ENCODE data around the gene ZMAT3. TPM values are rescaled to one million over a fixed set of nuclear protein-coding genes. Genes with fewer than 3 reads are reported as not detected.

The ZMAT3 gene
- total RNA-seq, 1 donor = 44.9 TPM

GRCh38 chr3:179005213-179005612, 66.4 kb downstream of the ZMAT3 start:
- TF ChIP-seq, protein P1, sequence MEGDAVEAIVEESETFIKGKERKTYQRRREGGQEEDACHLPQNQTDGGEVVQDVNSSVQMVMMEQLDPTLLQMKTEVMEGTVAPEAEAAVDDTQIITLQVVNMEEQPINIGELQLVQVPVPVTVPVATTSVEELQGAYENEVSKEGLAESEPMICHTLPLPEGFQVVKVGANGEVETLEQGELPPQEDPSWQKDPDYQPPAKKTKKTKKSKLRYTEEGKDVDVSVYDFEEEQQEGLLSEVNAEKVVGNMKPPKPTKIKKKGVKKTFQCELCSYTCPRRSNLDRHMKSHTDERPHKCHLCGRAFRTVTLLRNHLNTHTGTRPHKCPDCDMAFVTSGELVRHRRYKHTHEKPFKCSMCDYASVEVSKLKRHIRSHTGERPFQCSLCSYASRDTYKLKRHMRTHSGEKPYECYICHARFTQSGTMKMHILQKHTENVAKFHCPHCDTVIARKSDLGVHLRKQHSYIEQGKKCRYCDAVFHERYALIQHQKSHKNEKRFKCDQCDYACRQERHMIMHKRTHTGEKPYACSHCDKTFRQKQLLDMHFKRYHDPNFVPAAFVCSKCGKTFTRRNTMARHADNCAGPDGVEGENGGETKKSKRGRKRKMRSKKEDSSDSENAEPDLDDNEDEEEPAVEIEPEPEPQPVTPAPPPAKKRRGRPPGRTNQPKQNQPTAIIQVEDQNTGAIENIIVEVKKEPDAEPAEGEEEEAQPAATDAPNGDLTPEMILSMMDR (IDR thresholded peaks at IDR 0.05; ENCODE audit: insufficient read depth, low read depth, low read length) = no peak
- DNase-seq (ENCODE audit: low read depth) = no peak
- H3K4me3 ChIP-seq (ENCODE audit: low read depth, low read length) = no peak overlapping the region

DNA sequence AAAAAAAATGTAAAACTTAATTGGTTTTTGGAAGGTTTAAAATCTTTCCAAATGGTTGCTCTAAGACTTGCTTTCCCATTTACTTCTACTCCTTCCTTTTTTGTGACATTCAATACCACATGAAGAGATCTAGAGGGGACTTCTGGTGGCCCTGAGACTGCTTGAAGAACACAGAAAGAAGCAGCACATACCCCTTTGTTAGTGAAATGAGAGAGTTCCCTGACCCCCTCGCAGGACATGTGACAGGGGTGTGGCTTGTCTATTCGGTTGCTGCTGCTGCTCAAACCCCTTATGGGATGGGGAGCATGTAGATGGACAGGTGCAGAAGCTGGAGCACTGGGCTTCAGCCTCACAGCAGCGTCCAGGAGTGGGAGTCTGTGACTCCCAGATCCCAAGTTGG, 71.0 kb downstream of the ZMAT3 start:
- TF ChIP-seq, protein P1 (IDR thresholded peaks at IDR 0.05; ENCODE audit: insufficient read depth, low read depth, low read length) = no peak
- no peak for DNase-seq (ENCODE audit: low read depth)
- H3K4me3 ChIP-seq (ENCODE audit: low read depth, low read length) = no peak overlapping the region

GRCh38 chr3:179000144-179000543, 71.5 kb downstream of the ZMAT3 start:
- DNase-seq (ENCODE audit: low read depth) = peak; percentile 43
- TF ChIP-seq, protein P1 (IDR thresholded peaks at IDR 0.05; ENCODE audit: insufficient read depth, low read depth, low read length) = no peak

DNA sequence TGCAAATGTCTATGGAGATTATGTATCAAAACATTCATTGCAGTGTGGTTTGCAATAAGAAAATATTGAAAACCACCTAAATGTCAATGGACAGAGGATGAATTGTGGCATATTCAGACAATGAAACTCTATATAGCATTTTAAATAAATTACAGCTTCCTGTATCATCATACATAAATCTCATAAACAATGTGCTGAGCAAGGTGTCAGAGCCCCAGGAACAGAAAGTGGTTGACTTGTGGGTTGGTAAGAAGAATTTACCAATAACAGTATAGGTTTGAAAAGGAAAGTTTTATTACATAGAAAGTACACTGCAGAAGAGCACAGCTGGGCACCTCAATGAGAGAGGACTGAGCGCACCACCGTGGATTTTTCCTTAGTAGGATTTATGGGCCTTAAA, 75.2 kb downstream of the ZMAT3 start:
- no peak overlapping the region for H3K4me3 ChIP-seq (ENCODE audit: low read depth, low read length)
- TF ChIP-seq, protein P1 (IDR thresholded peaks at IDR 0.05; ENCODE audit: insufficient read depth, low read depth, low read length) = no peak
- DNase-seq (ENCODE audit: low read depth) = no peak

More at GRCh38 chr3:179000144-179000543, 71.5 kb downstream of the ZMAT3 start:
- no peak overlapping the region for H3K4me3 ChIP-seq (ENCODE audit: low read depth, low read length)

DNA sequence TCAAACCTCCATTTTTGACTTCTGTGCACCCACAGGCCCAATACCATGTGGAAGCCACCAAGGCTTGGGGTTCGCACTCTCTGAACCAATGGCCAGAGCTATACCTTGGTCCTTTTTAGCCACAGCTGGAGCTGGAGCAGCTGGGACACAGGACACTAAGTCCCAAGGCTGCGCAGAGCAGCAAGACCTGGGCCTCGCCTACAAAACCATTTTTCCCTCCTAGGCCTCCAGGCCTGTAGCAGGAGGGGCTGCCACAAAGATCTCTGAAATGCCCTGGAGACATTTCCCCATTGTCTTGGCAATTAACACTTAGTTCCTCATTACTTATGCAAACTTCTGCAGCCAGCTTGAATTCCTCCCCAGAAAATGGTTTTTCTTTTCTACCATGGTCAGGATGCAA, 81.3 kb downstream of the ZMAT3 start:
- H3K4me3 ChIP-seq (ENCODE audit: low read depth, low read length) = no peak overlapping the region
- TF ChIP-seq, protein P1 (IDR thresholded peaks at IDR 0.05; ENCODE audit: insufficient read depth, low read depth, low read length) = no peak
- DNase-seq (ENCODE audit: low read depth) = no peak

GRCh38 chr3:178989821-178990220, 81.8 kb downstream of the ZMAT3 start:
- TF ChIP-seq, protein P1 (IDR thresholded peaks at IDR 0.05; ENCODE audit: insufficient read depth, low read depth, low read length) = no peak
- H3K4me3 ChIP-seq (ENCODE audit: low read depth, low read length) = no peak overlapping the region
- DNase-seq (ENCODE audit: low read depth) = no peak

DNA sequence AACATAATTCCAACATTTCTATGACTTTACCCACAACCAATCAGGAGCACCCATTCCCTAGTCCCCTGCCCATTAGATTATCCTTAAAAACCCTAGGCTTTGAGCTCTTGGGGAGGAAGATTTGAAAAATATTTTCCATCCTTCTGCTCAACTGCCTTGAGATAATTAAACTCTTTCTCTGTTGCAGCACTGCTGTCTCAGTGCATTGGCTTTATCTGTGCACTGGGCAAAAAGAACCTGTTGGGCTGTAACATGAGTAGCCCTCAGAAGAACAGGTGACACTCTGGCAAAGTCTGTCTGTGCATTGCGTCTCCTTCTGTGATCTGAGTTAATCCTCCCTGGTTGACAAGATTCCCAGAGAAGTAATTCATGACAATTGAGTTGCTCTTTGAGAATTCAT, 83.9 kb downstream of the ZMAT3 start:
- no peak for DNase-seq (ENCODE audit: low read depth)
- no peak overlapping the region for H3K4me3 ChIP-seq (ENCODE audit: low read depth, low read length)
- TF ChIP-seq, protein P1 (IDR thresholded peaks at IDR 0.05; ENCODE audit: insufficient read depth, low read depth, low read length) = no peak
